Measurements from ENCODE around the gene GPANK1. TPM values are rescaled to one million over a fixed set of nuclear protein-coding genes. Genes with fewer than 3 reads are reported as not detected.

Gene GPANK1
- total and polyA plus RNA-seq, 2 donors (not counting 1 experiment from before 2014, with no cell fraction given), result 22.6 to 24.3 TPM

DNA sequence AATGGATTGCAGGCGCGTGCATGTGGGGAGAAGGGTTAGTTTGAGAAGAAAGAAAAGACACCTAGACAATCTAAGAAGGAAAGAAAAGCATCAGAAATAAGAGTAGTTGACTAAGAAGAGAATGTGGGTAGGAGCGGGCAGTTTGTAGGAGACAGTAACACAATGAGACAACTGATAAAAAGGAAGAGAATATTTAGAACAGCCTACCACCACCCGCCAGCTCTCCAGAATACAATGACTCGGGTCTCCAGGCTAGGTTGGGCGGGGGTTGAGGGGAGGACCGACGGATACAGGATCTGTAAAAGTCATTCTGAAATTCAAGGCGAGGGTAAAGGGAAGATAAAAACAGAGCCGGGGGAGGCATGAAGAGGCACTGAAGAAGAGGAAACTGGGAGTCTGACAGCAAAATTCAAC lies 37.6 kb upstream of the GPANK1 start:
- ChIA-PET POLR2A (interaction anchor here (1.1 to 1.9 kb wide), 6 partner anchors 25 to 160 kb away, joined by 3 to 16 read pairs (median 6); partner anchors contain the start of genes BAG6, DDAH2, HSPA1B and NEU1), CTCF (interaction anchor here (0.9 to 2.3 kb wide), 8 partner anchors 27 to 129 kb away, joined by 3 to 11 read pairs (median 6); partner anchors contain the start of genes DDAH2 and LSM2)
- TF ChIP-seq EZH2 (IDR thresholded peaks at IDR 0.05; ENCODE audit: borderline replicate concordance, insufficient read depth, low read depth, low read length, poor library complexity, severe bottlenecking), result no peak
- TF ChIP-seq, protein P1, sequence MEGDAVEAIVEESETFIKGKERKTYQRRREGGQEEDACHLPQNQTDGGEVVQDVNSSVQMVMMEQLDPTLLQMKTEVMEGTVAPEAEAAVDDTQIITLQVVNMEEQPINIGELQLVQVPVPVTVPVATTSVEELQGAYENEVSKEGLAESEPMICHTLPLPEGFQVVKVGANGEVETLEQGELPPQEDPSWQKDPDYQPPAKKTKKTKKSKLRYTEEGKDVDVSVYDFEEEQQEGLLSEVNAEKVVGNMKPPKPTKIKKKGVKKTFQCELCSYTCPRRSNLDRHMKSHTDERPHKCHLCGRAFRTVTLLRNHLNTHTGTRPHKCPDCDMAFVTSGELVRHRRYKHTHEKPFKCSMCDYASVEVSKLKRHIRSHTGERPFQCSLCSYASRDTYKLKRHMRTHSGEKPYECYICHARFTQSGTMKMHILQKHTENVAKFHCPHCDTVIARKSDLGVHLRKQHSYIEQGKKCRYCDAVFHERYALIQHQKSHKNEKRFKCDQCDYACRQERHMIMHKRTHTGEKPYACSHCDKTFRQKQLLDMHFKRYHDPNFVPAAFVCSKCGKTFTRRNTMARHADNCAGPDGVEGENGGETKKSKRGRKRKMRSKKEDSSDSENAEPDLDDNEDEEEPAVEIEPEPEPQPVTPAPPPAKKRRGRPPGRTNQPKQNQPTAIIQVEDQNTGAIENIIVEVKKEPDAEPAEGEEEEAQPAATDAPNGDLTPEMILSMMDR (IDR thresholded peaks at IDR 0.05), result no peak
- H3K4me2 ChIP-seq (replicated peaks; ENCODE audit: low read depth, low read length, poor library complexity, severe bottlenecking), result peak overlapping the region; percentile 75
- H3K4me1 Mint-ChIP-seq, result peaks cover 32% of the 10 kb centered on the region
- peak overlapping the region; percentile 97 for H3K9ac ChIP-seq (ENCODE audit: low read length)
- peak overlapping the region; percentile 65 to 98 (median 96) for H3K4me3 ChIP-seq (ENCODE audit: control extremely low read depth in 1 of 5, extremely low read depth in 1 of 5, insufficient read depth in 1 of 5, low read depth in 2 of 5, low read length in 4 of 5)
- intact Hi-C loops (cut with micrococcal nuclease), result loop anchor here (5.0 kb wide), 1 partner anchor 35 kb away; the partner anchor contains the start of genes CSNK2B and LY6G5B
- WGBS (ENCODE audit: insufficient coverage), result 0% methylated on average over 5 of the region's 10 CpGs
- ATAC-seq (ENCODE audit: low read depth) (no peak), DNase-seq (no peak)
- H3K79me2 ChIP-seq (ENCODE audit: control insufficient read depth, insufficient read depth, low read length), result peaks cover 42% of the 10 kb centered on the region
- no peaks in the 10 kb centered on the region for H3K27me3 ChIP-seq (replicated peaks in 1 of 4; ENCODE audit: control extremely low read depth in 1 of 4, control insufficient read depth in 3 of 4, insufficient read depth in 4 of 4, low read length in 3 of 4)
- no peaks in the 10 kb centered on the region for H3K27me3 Mint-ChIP-seq
- peaks cover 0 to 31% of the 10 kb centered on the region in 2 experiments for H3K36me3 ChIP-seq (replicated peaks in 1 of 2; ENCODE audit: control extremely low read depth in 1 of 2, control insufficient read depth in 1 of 2, extremely low read depth in 1 of 2, insufficient read depth in 2 of 2, low read length in 1 of 2)
- peaks cover 20 to 28% of the 10 kb centered on the region in 2 donors for H3K4me1 ChIP-seq (ENCODE audit: control insufficient read depth in 2 of 2, insufficient read depth in 2 of 2, low read length in 2 of 2)
- H3K4me3 Mint-ChIP-seq, result peak overlapping the region; percentile 98
- H2AFZ ChIP-seq (ENCODE audit: insufficient read depth, low read depth, low read length, poor library complexity, severe bottlenecking), result peak overlapping the region; percentile 89
- H3K27ac Mint-ChIP-seq, result peak overlapping the region; percentile 91
- H3K27ac ChIP-seq (ENCODE audit: low read length in 2 of 2), result peak overlapping the region; percentile 87 to 93
- H3K9me3 Mint-ChIP-seq (ENCODE audit: insufficient read depth), result no peaks in the 10 kb centered on the region
- H4K20me1 ChIP-seq (ENCODE audit: control insufficient read depth, insufficient read depth, low read length, poor library complexity, severe bottlenecking), result no peaks in the 10 kb centered on the region
- no peaks in the 10 kb centered on the region for H3K9me3 ChIP-seq (ENCODE audit: control extremely low read depth in 1 of 3, control insufficient read depth in 2 of 3, insufficient read depth in 1 of 3, low read length in 2 of 3)

DNA sequence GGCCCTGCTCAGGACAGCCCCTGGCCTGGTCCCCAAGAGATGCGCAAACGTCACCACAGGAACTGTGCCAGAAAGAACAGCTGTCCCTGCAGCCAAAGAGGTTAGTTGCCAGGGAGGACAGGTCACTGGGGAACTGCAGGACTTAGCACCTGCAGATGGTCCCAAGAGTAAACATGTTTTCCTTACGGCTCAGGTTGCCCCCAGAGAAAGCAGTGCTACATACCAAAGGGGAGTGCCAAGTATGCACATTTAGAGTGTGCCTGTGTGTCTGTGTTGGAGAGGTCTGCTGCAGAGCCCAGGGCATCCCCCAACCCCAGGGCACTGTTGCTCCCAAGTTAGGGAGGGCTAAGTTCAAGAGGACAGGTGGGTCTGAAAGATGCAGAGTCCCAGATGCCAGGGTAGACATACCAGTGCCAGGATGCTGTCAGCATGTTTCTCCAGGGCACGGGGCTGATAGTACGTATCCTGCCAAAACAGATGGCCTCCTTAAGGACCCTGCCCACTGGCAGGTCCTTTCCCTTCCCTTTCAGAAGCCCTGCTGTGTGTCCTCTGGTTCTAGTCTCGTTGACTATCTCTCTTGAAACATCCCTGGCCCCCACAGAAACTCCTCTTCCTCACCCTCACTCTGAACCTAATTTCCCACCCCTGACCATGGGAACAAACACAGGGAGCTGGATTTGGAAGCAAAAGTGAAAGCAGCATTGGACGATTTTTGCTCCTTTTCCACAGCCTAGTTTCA lies 37.0 kb upstream of the GPANK1 start:
- peak overlapping the region; percentile 75 for H3K4me2 ChIP-seq (replicated peaks; ENCODE audit: low read depth, low read length, poor library complexity, severe bottlenecking)
- H3K36me3 ChIP-seq (replicated peaks in 1 of 2; ENCODE audit: control extremely low read depth in 1 of 2, control insufficient read depth in 1 of 2, extremely low read depth in 1 of 2, insufficient read depth in 2 of 2, low read length in 1 of 2), result peaks cover 0 to 36% of the 10 kb centered on the region in 2 experiments
- Mint-ChIP-seq H3K27ac (peak overlapping the region; percentile 91), H3K4me1 (peaks cover 32% of the 10 kb centered on the region), H3K9me3 (ENCODE audit: insufficient read depth) (no peaks in the 10 kb centered on the region), H3K4me3 (peak overlapping the region; percentile 98), H3K27me3 (no peaks in the 10 kb centered on the region)
- intact Hi-C loops (cut with micrococcal nuclease), result loop anchor here (5.0 kb wide), 1 partner anchor 35 kb away; the partner anchor contains the start of genes CSNK2B and LY6G5B
- ATAC-seq (ENCODE audit: low read depth), result no peak
- peak overlapping the region in 1 of 2 donors; percentile 93 for H3K27ac ChIP-seq (ENCODE audit: low read length in 2 of 2)
- H3K4me3 ChIP-seq (ENCODE audit: control extremely low read depth in 1 of 5, extremely low read depth in 1 of 5, insufficient read depth in 1 of 5, low read depth in 2 of 5, low read length in 4 of 5), result peak overlapping the region; percentile 65 to 98 (median 96)
- peaks cover 42% of the 10 kb centered on the region for H3K79me2 ChIP-seq (ENCODE audit: control insufficient read depth, insufficient read depth, low read length)
- H3K4me1 ChIP-seq (ENCODE audit: control insufficient read depth in 2 of 2, insufficient read depth in 2 of 2, low read length in 2 of 2), result peaks cover 20 to 28% of the 10 kb centered on the region in 2 donors
- no peak for DNase-seq
- 27% methylated on average over 6 of the region's 7 CpGs for WGBS (ENCODE audit: insufficient coverage)
- no peaks in the 10 kb centered on the region for H3K9me3 ChIP-seq (ENCODE audit: control extremely low read depth in 1 of 3, control insufficient read depth in 2 of 3, insufficient read depth in 1 of 3, low read length in 2 of 3)
- ChIA-PET POLR2A (no interaction called here), CTCF (interaction anchor here (1.7 to 2.3 kb wide), 2 partner anchors 68 to 129 kb away, joined by 8 to 11 read pairs; no protein-coding TSS in a partner anchor)
- TF ChIP-seq, protein P1 (IDR thresholded peaks at IDR 0.05), result no peak
- no peak for TF ChIP-seq EZH2 (IDR thresholded peaks at IDR 0.05; ENCODE audit: borderline replicate concordance, insufficient read depth, low read depth, low read length, poor library complexity, severe bottlenecking)
- no peaks in the 10 kb centered on the region for H3K27me3 ChIP-seq (replicated peaks in 1 of 4; ENCODE audit: control extremely low read depth in 1 of 4, control insufficient read depth in 3 of 4, insufficient read depth in 4 of 4, low read length in 3 of 4)
- H4K20me1 ChIP-seq (ENCODE audit: control insufficient read depth, insufficient read depth, low read length, poor library complexity, severe bottlenecking), result no peaks in the 10 kb centered on the region
- peak overlapping the region; percentile 89 for H2AFZ ChIP-seq (ENCODE audit: insufficient read depth, low read depth, low read length, poor library complexity, severe bottlenecking)
- peak overlapping the region; percentile 97 for H3K9ac ChIP-seq (ENCODE audit: low read length)

All from B cell (primary cell).